ENCODE measurements around the gene SGPP1.

GRCh38 chr14:63745272-63745671, 17.4 kb upstream of the SGPP1 start:
- TF ChIP-seq, protein P1, sequence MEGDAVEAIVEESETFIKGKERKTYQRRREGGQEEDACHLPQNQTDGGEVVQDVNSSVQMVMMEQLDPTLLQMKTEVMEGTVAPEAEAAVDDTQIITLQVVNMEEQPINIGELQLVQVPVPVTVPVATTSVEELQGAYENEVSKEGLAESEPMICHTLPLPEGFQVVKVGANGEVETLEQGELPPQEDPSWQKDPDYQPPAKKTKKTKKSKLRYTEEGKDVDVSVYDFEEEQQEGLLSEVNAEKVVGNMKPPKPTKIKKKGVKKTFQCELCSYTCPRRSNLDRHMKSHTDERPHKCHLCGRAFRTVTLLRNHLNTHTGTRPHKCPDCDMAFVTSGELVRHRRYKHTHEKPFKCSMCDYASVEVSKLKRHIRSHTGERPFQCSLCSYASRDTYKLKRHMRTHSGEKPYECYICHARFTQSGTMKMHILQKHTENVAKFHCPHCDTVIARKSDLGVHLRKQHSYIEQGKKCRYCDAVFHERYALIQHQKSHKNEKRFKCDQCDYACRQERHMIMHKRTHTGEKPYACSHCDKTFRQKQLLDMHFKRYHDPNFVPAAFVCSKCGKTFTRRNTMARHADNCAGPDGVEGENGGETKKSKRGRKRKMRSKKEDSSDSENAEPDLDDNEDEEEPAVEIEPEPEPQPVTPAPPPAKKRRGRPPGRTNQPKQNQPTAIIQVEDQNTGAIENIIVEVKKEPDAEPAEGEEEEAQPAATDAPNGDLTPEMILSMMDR (IDR thresholded peaks at IDR 0.05; ENCODE audit: insufficient read depth, low read length): no peak
- no peak for TF ChIP-seq POLR2AphosphoS5 (IDR thresholded peaks at IDR 0.05; ENCODE audit: low read depth)

Measured in HL-60 (cell line).